LoVo (cell line): Measurements from ENCODE around the gene ATAD3B.
"Not testable (repeated sequence)": the region's sequence is repeated elsewhere in the genome, so short reads cannot be mapped to it uniquely, and the experiment has no call there.

Experiments
- DNase-seq: peaks from one replicate; pipeline ENCODE4 v3.0.0-alpha.2; 2016; ENCODE audit warnings: low spot score

Gene ATAD3B

GRCh38 chr1:1450616-1451015, 20.9 kb upstream of the ATAD3B start:
- DNase-seq = not testable (repeated sequence)

DNA sequence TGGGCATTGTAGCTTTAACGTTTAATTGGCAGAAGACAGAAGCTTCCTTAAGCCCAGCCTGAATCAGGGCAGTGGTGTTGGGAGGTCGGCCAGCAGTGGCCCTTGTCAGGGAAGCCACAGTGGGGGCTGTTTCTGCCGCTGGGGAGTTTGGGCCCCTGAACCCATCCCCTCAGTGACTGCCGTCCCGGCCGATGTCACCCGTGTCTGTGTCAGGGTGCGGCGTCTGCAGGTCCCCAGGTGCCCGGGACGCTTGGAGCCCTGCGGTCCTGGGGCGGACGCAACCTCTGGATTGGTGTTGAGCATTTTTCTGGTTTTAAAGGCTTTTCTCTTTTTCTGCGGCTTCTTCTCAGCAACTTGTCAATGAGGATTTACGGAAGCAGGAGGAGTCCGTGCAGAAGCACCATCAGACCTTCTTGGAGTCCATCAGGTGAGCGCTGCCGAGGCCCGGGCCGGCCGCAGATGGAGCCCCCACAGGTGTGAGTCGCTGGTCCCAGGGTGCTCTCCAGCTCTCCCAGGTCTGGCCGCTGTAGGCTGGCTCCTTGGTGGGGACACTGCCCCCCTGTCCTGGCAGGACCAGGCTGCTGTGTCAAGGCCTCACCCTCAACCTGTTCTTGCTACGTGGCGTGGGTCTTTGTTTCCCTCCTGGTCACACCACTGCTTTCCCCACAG, 19.7 kb upstream of the ATAD3B start:
- DNase-seq = no peak

DNA sequence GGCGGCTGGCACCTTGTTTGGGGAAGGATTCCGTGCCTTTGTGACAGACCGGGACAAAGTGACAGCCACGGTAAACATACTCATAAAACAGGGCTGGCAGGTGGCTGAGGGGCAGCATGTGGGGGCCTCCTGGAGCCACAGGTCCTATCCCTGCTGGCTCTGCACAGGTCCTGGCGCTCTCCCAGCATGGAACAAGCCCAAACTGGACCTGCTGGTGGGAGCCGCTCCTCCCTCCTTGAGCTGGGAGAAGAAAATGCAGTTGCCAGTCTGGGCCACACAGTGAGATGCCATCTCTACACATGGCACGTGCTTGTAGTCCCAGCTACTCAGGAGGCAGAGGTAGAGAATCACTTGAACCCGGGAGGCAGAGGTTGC, 19.2 kb upstream of the ATAD3B start:
- not testable (repeated sequence) for DNase-seq

DNA sequence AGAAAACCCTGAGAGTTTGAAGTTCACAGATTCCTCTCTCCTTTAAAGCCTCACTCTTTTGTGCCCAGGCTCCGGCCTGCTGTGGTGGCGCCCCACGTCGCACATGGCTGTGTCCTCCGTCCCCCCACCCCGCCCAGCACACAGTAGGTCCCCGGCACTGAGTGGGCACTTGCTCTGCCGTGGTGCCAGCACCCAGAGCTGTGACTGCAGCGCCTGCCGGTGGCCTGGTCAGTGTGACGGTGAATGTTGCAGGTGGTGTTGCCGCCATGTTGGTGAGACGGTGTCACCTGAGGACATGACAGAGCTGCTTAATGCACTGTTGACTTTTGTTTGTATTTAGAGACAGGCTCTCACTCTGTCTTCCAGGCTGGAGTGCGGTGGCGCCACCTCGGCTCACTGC, 18.7 kb upstream of the ATAD3B start:
- DNase-seq = no peak

DNA sequence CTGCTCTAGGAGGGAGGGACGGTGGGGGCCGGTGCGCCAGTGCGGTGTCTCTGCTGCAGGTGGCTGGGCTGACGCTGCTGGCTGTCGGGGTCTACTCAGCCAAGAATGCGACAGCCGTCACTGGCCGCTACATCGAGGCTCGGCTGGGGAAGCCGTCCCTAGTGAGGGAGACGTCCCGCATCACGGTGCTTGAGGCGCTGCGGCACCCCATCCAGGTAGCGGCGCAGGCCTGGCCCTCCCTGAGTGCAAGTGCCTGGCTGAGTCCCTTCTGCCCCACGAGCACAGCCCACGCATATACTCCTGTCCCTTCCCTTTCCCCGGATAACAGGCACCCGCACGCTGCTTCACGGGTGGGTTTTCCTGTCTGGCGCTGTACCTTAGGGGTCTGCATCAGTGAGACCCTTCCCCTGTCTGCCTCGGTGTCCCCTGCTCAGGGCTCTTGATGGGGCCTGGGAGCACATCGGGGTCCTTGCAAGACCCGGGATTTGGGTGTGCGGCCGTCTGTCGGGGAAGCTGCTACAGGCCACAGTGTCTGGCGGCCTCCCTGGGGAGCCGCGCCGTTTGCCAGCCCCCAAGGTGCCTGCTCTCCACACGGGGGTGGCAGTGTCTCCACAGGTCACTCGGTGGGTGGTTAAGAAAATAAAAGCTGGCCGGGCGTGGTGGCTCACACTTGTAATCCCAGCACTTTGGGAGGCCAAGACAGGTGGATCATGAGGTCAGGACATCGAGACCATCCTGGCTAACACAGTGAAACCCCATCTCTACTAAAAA, 17.1 kb upstream of the ATAD3B start:
- DNase-seq = not testable (repeated sequence)

DNA sequence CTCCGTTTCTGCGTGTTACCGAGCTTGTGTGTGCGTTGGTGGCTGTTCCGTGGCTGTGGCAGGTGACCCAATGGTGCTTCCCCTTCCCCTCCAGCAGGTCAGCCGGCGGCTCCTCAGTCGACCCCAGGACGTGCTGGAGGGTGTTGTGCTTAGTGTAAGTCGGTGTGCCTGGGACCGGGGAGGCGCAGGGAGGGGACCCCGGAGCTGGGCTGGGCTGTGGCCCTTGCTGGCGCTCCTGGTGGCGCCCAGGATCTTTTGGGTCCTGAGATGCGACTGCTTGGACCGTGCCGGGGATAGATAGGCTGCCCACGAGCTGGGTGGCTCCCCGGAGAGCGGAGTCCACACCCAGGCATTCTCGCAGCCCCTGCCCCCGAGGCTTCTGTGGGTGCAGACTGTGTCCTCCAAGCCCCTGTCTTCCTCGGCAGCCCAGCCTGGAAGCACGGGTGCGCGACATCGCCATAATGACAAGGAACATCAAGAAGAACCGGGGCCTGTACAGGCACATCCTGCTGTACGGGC, 16.1 kb upstream of the ATAD3B start:
- DNase-seq = no peak

DNA sequence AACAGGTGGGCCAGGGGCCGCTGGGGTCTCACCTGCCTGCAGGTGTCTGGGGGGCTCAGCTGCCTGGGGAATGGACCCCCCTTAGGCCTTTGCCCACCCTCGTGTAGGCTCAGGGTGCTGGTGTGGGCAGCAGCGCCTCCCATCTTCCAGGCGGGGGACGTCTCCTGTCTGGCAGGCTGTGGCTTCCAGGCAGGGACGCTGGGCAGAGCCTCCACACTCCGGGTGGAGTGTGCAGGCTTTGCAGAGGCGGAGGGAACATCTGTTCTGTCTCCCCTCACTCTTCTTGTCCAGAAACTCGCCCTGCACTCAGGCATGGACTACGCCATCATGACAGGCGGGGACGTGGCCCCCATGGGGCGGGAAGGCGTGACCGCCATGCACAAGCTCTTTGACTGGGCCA, 15.6 kb upstream of the ATAD3B start:
- not testable (repeated sequence) for DNase-seq

GRCh38 chr1:1456683-1457255, 14.8 kb upstream of the ATAD3B start:
- not testable (repeated sequence) for DNase-seq

DNA sequence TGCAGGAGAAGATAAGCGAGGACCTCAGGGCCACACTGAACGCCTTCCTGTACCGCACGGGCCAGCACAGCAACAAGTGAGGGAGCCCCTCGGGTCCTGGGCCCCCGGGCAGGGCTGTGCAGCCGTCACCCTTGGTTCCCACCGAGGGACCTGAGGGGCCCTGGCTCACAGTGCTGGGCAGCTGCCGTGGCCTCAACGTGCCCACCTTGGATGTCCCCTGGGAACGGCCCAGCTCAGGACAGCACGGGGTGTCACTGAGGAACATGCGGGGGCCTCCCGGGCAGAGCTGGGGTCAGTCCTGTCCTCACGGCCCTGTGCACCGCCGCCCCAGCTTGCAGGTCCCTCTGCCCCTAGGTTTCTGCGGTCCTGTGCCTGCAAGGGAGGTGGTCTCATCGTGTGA, 12.4 kb upstream of the ATAD3B start:
- not testable (repeated sequence) for DNase-seq

GRCh38 chr1:1459711-1460110, 11.9 kb upstream of the ATAD3B start:
- not testable (repeated sequence) for DNase-seq

DNA sequence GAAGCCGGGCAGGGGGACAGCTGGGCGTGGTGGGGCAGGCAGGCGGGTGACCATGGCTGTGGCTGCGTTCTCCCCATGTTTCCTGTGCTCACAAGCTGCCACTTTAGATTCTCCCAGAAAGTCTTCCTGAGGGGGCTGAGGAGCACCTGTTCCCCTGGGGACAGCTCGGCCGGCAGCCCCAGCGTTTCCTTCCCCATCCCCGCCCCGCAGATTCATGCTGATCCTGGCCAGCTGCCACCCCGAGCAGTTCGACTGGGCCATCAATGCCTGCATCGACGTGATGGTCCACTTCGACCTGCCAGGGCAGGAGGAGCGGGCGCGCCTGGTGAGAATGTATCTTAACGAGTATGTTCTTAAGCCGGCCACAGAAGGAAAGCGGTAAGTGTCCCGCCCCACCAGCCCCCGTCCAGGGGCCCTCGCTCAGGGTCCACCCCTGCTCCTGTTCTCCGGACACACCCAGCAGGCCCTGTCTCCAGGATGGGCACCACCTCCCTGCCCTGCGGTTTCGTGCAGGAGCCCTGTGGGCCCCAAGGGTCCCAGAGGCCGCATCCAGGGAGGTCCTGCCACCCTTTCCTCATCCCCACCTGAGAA, 10.9 kb upstream of the ATAD3B start:
- no peak for DNase-seq

- no peak for DNase-seq
Measured at GRCh38 chr1:1461721-1462317, 9.7 kb upstream of the ATAD3B start.

DNA sequence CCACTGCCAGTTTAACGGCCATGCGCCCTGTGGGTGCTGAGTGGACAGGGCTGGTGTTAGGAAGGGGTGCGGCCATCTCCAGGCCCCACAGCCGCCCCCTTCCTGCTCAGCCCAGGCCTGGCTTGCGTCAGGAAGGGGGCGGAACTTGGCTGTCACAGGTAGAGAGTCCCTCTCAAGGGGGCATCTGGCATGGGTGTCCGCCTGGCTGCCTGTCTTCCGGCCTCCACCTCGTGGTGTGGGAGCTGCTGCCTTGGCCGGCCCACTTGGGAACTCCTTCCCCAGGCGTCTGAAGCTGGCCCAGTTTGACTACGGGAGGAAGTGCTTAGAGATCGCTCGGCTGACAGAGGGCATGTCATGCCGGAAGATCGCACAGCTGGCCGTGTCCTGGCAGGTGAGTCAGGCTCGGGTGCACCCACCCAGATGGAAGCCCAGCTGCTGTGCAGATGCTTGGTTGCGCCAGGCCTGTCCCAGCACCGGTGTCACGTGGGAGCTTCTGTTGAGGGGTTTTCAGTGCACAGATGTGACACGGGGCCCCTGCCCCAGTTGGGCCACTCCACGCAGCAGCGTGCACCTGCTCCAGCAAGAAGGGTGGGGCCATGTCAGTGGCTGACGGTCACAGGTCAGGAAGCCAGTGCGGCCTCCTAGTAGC, 9.1 kb upstream of the ATAD3B start:
- no peak for DNase-seq

DNA sequence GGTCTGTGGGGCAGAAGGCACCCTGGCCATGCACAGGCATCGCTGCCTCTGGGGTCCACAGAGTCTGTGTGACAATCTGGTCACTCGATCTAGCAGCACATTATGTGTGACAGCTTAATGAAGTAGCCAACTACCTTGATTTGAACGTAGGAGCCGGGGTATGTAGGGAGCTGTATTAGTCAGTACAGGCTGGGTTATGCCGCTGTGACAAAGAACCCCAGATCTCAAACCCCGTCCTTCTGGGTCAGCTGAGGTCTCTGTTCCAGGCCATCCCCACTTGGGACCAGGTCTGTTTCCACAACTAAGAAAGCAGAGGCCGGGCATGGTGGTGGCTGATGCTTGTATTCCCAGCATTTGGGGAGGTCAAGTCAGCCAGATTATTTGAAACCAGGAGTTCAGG, 8.3 kb upstream of the ATAD3B start:
- DNase-seq = no peak

- not testable (repeated sequence) for DNase-seq
Measured at GRCh38 chr1:1468196-1468985, 3.2 kb upstream of the ATAD3B start.

DNA sequence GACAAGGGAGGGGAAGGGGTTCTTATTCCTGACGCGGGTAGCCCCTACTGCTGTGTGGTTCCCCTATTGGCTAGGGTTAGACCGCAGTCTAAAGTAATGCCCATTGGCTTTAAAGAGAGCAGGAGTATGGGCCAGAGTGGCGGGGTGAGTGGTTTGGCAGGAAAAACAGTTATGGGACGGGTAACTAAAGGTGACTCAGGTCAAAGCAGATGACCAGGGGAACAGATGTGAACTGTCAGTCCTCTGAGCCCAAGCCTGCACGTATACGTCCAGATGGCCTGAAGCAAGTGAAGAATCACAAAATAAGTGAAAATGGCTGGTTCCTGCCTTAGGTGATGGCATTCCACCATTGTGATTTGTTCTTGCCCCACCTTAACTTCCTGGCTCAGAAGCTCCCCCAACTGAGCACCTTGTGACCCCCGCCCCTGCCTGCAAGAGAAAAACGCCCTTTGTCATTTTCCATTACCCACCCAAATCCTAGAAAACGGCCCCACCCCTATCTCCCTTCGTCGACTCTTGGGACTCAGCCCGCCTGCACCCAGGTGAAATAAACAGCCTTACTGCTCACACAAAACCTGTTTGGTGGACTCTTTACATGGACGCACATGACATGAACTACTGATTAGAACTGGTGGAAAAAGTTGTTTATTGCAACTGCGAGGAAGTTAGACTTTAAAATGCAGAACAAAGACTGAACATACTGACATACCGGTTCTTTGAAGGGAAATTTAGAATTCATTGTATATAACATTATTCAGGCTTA, 758 bp upstream of the ATAD3B start:
- DNase-seq = no peak

- DNase-seq = not testable (repeated sequence)
Measured at GRCh38 chr1:1472053-1472876, 700 bp downstream of the ATAD3B start.

DNA sequence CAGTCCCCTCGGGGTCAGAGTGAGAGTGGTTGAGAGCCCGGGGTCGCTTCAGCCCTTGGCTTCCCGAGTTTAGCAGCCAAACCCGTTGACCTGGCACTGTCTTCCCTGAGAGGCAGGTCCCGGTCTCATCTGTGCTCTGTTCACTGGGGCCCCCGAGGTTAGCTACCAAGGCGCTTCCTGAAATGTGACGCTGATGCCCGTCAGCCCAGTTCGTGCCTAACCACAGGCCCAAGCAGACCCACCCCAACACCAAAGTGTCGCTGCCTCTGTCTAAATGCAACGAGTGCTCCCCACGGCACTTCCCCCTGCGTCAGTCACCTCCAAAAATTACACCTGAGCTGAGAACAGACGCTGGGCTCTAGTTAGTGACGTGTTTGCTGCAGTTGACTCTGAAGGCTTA, 4.4 kb downstream of the ATAD3B start:
- DNase-seq = not testable (repeated sequence)

- no peak for DNase-seq
Measured at GRCh38 chr1:1477206-1477605, 5.6 kb downstream of the ATAD3B start.
